ENCODE data around the gene ADAM8. TPM values are rescaled to one million over a fixed set of nuclear protein-coding genes. Genes with fewer than 3 reads are reported as not detected.
"Not testable (repeated sequence)": the region's sequence is repeated elsewhere in the genome, so short reads cannot be mapped to it uniquely, and the experiment has no call there.

The ADAM8 gene
- total RNA-seq, 1 donor, result 84.9 TPM

- Histone ChIP-seq H3K4me3 (ENCODE audit: low read length) (no peak overlapping the region), H3K27me3 (ENCODE audit: insufficient read depth, low read length) (peaks cover 47% of the 10 kb centered on the region), H3K4me1 (ENCODE audit: insufficient read depth, low read length) (peaks cover 7% of the 10 kb centered on the region), H3K9me3 (ENCODE audit: low read depth, low read length) (no peaks in the 10 kb centered on the region)
Measured at GRCh38 chr10:133230387-133231195, 46.1 kb downstream of the ADAM8 start.

- H3K27me3 ChIP-seq (ENCODE audit: insufficient read depth, low read length), result peaks cover 47% of the 10 kb centered on the region
- H3K4me1 ChIP-seq (ENCODE audit: insufficient read depth, low read length), result peaks cover 1% of the 10 kb centered on the region
- H3K4me3 ChIP-seq (ENCODE audit: low read length), result no peak within 1 kb of the TSS
- H3K9me3 ChIP-seq (ENCODE audit: low read depth, low read length), result no peaks in the 10 kb centered on the region
Measured at GRCh38 chr10:133230044-133230361, 46.7 kb downstream of the ADAM8 start, which contains the start of gene UTF1. TSS of gene UTF1 (plus strand) at chr10:133230217. CDS start at chr10:133230289, 72 bp downstream.

GRCh38 chr10:133229265-133230043 is 47.2 kb downstream of the ADAM8 start:
- Histone ChIP-seq H3K27me3 (ENCODE audit: insufficient read depth, low read length) (peaks cover 47% of the 10 kb centered on the region), H3K4me1 (ENCODE audit: insufficient read depth, low read length) (no peaks in the 10 kb centered on the region), H3K9me3 (ENCODE audit: low read depth, low read length) (no peaks in the 10 kb centered on the region), H3K4me3 (ENCODE audit: low read length) (no peak overlapping the region)

- peaks cover 37% of the 10 kb centered on the region for H3K27me3 ChIP-seq (ENCODE audit: insufficient read depth, low read length)
- no peak overlapping the region for H3K4me3 ChIP-seq (ENCODE audit: low read length)
- H3K4me1 ChIP-seq (ENCODE audit: insufficient read depth, low read length), result no peaks in the 10 kb centered on the region
- H3K9me3 ChIP-seq (ENCODE audit: low read depth, low read length), result no peaks in the 10 kb centered on the region
Measured at GRCh38 chr10:133227256-133227655, 49.4 kb downstream of the ADAM8 start.

GRCh38 chr10:133226251-133226808 is 50.3 kb downstream of the ADAM8 start:
- no peaks in the 10 kb centered on the region for H3K4me1 ChIP-seq (ENCODE audit: insufficient read depth, low read length)
- no peak overlapping the region for H3K4me3 ChIP-seq (ENCODE audit: low read length)
- H3K27me3 ChIP-seq (ENCODE audit: insufficient read depth, low read length), result peaks cover 28% of the 10 kb centered on the region
- H3K9me3 ChIP-seq (ENCODE audit: low read depth, low read length), result no peaks in the 10 kb centered on the region

GRCh38 chr10:133225707-133226191 is 50.9 kb downstream of the ADAM8 start:
- H3K27me3 ChIP-seq (ENCODE audit: insufficient read depth, low read length), result peaks cover 26% of the 10 kb centered on the region
- H3K9me3 ChIP-seq (ENCODE audit: low read depth, low read length), result no peaks in the 10 kb centered on the region
- H3K4me3 ChIP-seq (ENCODE audit: low read length), result no peak overlapping the region
- H3K4me1 ChIP-seq (ENCODE audit: insufficient read depth, low read length), result no peaks in the 10 kb centered on the region

- Histone ChIP-seq H3K9me3 (ENCODE audit: low read depth, low read length) (no peaks in the 10 kb centered on the region), H3K27me3 (ENCODE audit: insufficient read depth, low read length) (peaks cover 26% of the 10 kb centered on the region), H3K4me3 (ENCODE audit: low read length) (no peak overlapping the region), H3K4me1 (ENCODE audit: insufficient read depth, low read length) (no peaks in the 10 kb centered on the region)
Measured at GRCh38 chr10:133224756-133225372, 51.8 kb downstream of the ADAM8 start.

GRCh38 chr10:133224076-133224475 is 52.6 kb downstream of the ADAM8 start:
- Histone ChIP-seq H3K4me1 (ENCODE audit: insufficient read depth, low read length) (no peaks in the 10 kb centered on the region), H3K27me3 (ENCODE audit: insufficient read depth, low read length) (peaks cover 21% of the 10 kb centered on the region), H3K9me3 (ENCODE audit: low read depth, low read length) (no peaks in the 10 kb centered on the region), H3K4me3 (ENCODE audit: low read length) (no peak overlapping the region)

- not testable (repeated sequence) for H3K27me3 ChIP-seq (ENCODE audit: insufficient read depth, low read length); H3K4me3 ChIP-seq (ENCODE audit: low read length); H3K9me3 ChIP-seq (ENCODE audit: low read depth, low read length); H3K4me1 ChIP-seq (ENCODE audit: insufficient read depth, low read length)
Measured at GRCh38 chr10:133221756-133222155, 54.9 kb downstream of the ADAM8 start.

GRCh38 chr10:133221331-133221730 is 55.3 kb downstream of the ADAM8 start:
- no peak overlapping the region for H3K4me3 ChIP-seq (ENCODE audit: low read length)
- no peaks in the 10 kb centered on the region for H3K9me3 ChIP-seq (ENCODE audit: low read depth, low read length)
- H3K4me1 ChIP-seq (ENCODE audit: insufficient read depth, low read length), result no peaks in the 10 kb centered on the region
- H3K27me3 ChIP-seq (ENCODE audit: insufficient read depth, low read length), result peaks cover 3% of the 10 kb centered on the region

GRCh38 chr10:133219782-133220181 is 56.9 kb downstream of the ADAM8 start:
- Histone ChIP-seq H3K9me3 (ENCODE audit: low read depth, low read length) (no peaks in the 10 kb centered on the region), H3K4me1 (ENCODE audit: insufficient read depth, low read length) (no peaks in the 10 kb centered on the region), H3K27me3 (ENCODE audit: insufficient read depth, low read length) (no peaks in the 10 kb centered on the region), H3K4me3 (ENCODE audit: low read length) (no peak overlapping the region)

- no peaks in the 10 kb centered on the region for H3K9me3 ChIP-seq (ENCODE audit: low read depth, low read length)
- H3K4me3 ChIP-seq (ENCODE audit: low read length), result no peak overlapping the region
- no peaks in the 10 kb centered on the region for H3K4me1 ChIP-seq (ENCODE audit: insufficient read depth, low read length)
- H3K27me3 ChIP-seq (ENCODE audit: insufficient read depth, low read length), result no peaks in the 10 kb centered on the region
Measured at GRCh38 chr10:133218891-133219290, 57.8 kb downstream of the ADAM8 start.

GRCh38 chr10:133217800-133218589 is 58.7 kb downstream of the ADAM8 start:
- no peaks in the 10 kb centered on the region for H3K27me3 ChIP-seq (ENCODE audit: insufficient read depth, low read length)
- no peak overlapping the region for H3K4me3 ChIP-seq (ENCODE audit: low read length)
- no peaks in the 10 kb centered on the region for H3K4me1 ChIP-seq (ENCODE audit: insufficient read depth, low read length)
- H3K9me3 ChIP-seq (ENCODE audit: low read depth, low read length), result no peaks in the 10 kb centered on the region

- H3K9me3 ChIP-seq (ENCODE audit: low read depth, low read length), result no peaks in the 10 kb centered on the region
- H3K4me1 ChIP-seq (ENCODE audit: insufficient read depth, low read length), result no peaks in the 10 kb centered on the region
- H3K27me3 ChIP-seq (ENCODE audit: insufficient read depth, low read length), result no peaks in the 10 kb centered on the region
- no peak overlapping the region for H3K4me3 ChIP-seq (ENCODE audit: low read length)
Measured at GRCh38 chr10:133216776-133217175, 59.9 kb downstream of the ADAM8 start.
